Lung microvascular endothelial cell (primary cell): ENCODE data around the gene NDUFAF4. TPM values are rescaled to one million over a fixed set of nuclear protein-coding genes. Genes with fewer than 3 reads are reported as not detected.

Experiments used
- total RNA-seq: library from RNA; depleted of rRNA; stranded (reverse); fragments of >200 nt; gene quantifications from 2 replicates; pipeline ENCODE4 v1.2.1, GENCODE V29; 2014

NDUFAF4 gene
- total RNA-seq, 1 donor from 2014 or later: 5.6 TPM

Other genes starting within 250 kb of the NDUFAF4 start
- under 0.01 TPM in 2 replicates for gene GPR63, start 60.4 kb downstream of the NDUFAF4 start, total RNA-seq
- gene KLHL32, start 26.8 kb upstream of the NDUFAF4 start, total RNA-seq: not detected in 2 replicates